HepG2 (cell line): ENCODE measurements around the gene DLEC1. TPM values are rescaled to one million over a fixed set of nuclear protein-coding genes. Genes with fewer than 3 reads are reported as not detected.

Experiments used
- AHR ChIP-seq: IDR thresholded peaks from 2 replicates; pipeline ENCODE4 v1.6.1; 2018; ENCODE audit warnings: missing genetic modification reagents, missing compliant biosample characterization
- CENPX ChIP-seq: sonication (generic); formaldehyde crosslinking; IDR thresholded peaks from 2 replicates; pipeline ENCODE4 v1.9.0; 2021; ENCODE audit warnings: mild to moderate bottlenecking, missing genetic modification reagents, moderate library complexity
- DMAP1 ChIP-seq: IDR thresholded peaks from 2 replicates; pipeline ENCODE4 v1.6.1; 2016
- GRHL1 ChIP-seq: sonication (generic); formaldehyde crosslinking; conservative IDR thresholded peaks from 2 replicates; pipeline ENCODE4 v1.8.0; 2022; ENCODE audit warnings: missing genetic modification reagents
- GZF1 ChIP-seq: sonication (generic); formaldehyde crosslinking; IDR thresholded peaks from 2 replicates; pipeline ENCODE4 v1.5.1; 2020; ENCODE audit warnings: mild to moderate bottlenecking, missing genetic modification reagents
- JARID2 ChIP-seq: sonication (generic); formaldehyde crosslinking; IDR thresholded peaks from 2 replicates; pipeline ENCODE4 v1.8.1; 2023; ENCODE audit warnings: missing genetic modification reagents, inconsistent platforms; ENCODE audit not compliant: insufficient replicate concordance
- KDM4B ChIP-seq: sonication (generic); formaldehyde crosslinking; IDR thresholded peaks from 2 replicates; pipeline ENCODE4 v1.4.0; 2020; ENCODE audit warnings: missing genetic modification reagents
- LCORL ChIP-seq, 2 experiments: fragments of 450-650 bp in 1 of 2; sonication (generic) in 1 of 2; formaldehyde crosslinking in 1 of 2; IDR thresholded peaks; 2 replicates each; pipeline versions ENCODE4 v1.5.0 to v1.6.1; 2017 to 2020; ENCODE audit warnings: antibody characterized with exemption in 1 of 2, missing genetic modification reagents in 1 of 2
- MATR3 ChIP-seq: sonication (generic); formaldehyde crosslinking; IDR thresholded peaks from 2 replicates; pipeline ENCODE4 v1.4.0; 2020; ENCODE audit warnings: missing genetic modification reagents
- MXD1 ChIP-seq: sonication (generic); formaldehyde crosslinking; IDR thresholded peaks from 2 replicates; pipeline ENCODE4 v1.4.0; 2020; ENCODE audit warnings: mild to moderate bottlenecking, missing genetic modification reagents
- NCOA1 ChIP-seq: sonication (generic); formaldehyde crosslinking; IDR thresholded peaks from 2 replicates; pipeline ENCODE4 v1.9.0; 2021; ENCODE audit warnings: missing genetic modification reagents
- NFYC ChIP-seq: IDR thresholded peaks from 2 replicates; pipeline ENCODE4 v1.6.1; 2016; ENCODE audit warnings: missing genetic modification reagents, missing compliant biosample characterization
- SP2 ChIP-seq: sonication (generic); formaldehyde crosslinking; IDR thresholded peaks from 2 replicates; pipeline ENCODE4 v1.5.1; 2020; ENCODE audit warnings: mild to moderate bottlenecking, missing genetic modification reagents
- YY1 ChIP-seq: IDR thresholded peaks from 2 replicates; pipeline ENCODE4 v1.6.1; 2011; ENCODE audit warnings: low read length, low read depth, moderate library complexity, mild to moderate bottlenecking; ENCODE audit not compliant: insufficient read depth, insufficient replicate concordance
- ZBTB3 ChIP-seq: sonication (generic); formaldehyde crosslinking; IDR thresholded peaks from 2 replicates; pipeline ENCODE4 v1.4.0; 2020; ENCODE audit warnings: low read depth, mild to moderate bottlenecking, moderate library complexity, missing genetic modification reagents, borderline replicate concordance
- ZBTB44 ChIP-seq: sonication (generic); formaldehyde crosslinking; IDR thresholded peaks from 2 replicates; pipeline ENCODE4 v1.4.0; 2020; ENCODE audit warnings: missing genetic modification reagents
- ZBTB7A ChIP-seq: sonication (generic); formaldehyde crosslinking; IDR thresholded peaks from 2 replicates; pipeline ENCODE4 v1.8.0; 2022; ENCODE audit warnings: mild to moderate bottlenecking, missing genetic modification reagents
- ZNF20 ChIP-seq: sonication (generic); formaldehyde crosslinking; IDR thresholded peaks from 2 replicates; pipeline ENCODE4 v1.4.0; 2020; ENCODE audit warnings: mild to moderate bottlenecking, moderate library complexity, missing genetic modification reagents
- ZNF224 ChIP-seq: sonication (generic); formaldehyde crosslinking; IDR thresholded peaks from 2 replicates; pipeline ENCODE4 v1.5.0; 2020; ENCODE audit warnings: mild to moderate bottlenecking, missing genetic modification reagents
- ZNF292 ChIP-seq: sonication (generic); formaldehyde crosslinking; IDR thresholded peaks from 2 replicates; pipeline ENCODE4 v1.8.1; 2022; ENCODE audit warnings: mild to moderate bottlenecking, low read depth, missing genetic modification reagents, borderline replicate concordance
- ZNF441 ChIP-seq: sonication (generic); formaldehyde crosslinking; IDR thresholded peaks from 2 replicates; pipeline ENCODE4 v1.7.0; 2021; ENCODE audit warnings: missing genetic modification reagents, borderline replicate concordance
- ZNF484 ChIP-seq: sonication (generic); formaldehyde crosslinking; IDR thresholded peaks from 2 replicates; pipeline ENCODE4 v1.5.1; 2020; ENCODE audit warnings: mild to moderate bottlenecking, low read depth, missing genetic modification reagents, borderline replicate concordance
- ZNF710 ChIP-seq: sonication (generic); formaldehyde crosslinking; IDR thresholded peaks from 2 replicates; pipeline ENCODE4 v1.5.0; 2020; ENCODE audit warnings: mild to moderate bottlenecking, missing genetic modification reagents, borderline replicate concordance
- ZNF777 ChIP-seq: sonication (generic); formaldehyde crosslinking; IDR thresholded peaks from 2 replicates; pipeline ENCODE4 v1.4.0; 2020; ENCODE audit warnings: missing genetic modification reagents
- ZSCAN20 ChIP-seq: sonication (generic); formaldehyde crosslinking; IDR thresholded peaks from 2 replicates; pipeline ENCODE4 v1.4.0; 2020; ENCODE audit warnings: missing genetic modification reagents, mild to moderate bottlenecking, borderline replicate concordance
- polyA plus RNA-seq, 8 experiments: library from polyadenylated mRNA; depleted of rRNA in 3 of 8; stranded (reverse) in 7 of 8; unstranded in 1 of 8; fragments of >200 nt; fragmentation: Illumina TruSeq in 4 of 8; extraction: Trizol in 4 of 8; gene quantifications; 2 replicates each; pipeline versions ENCODE4 v1.2.1 to v1.2.3, GENCODE V29; 2011 to 2016; ENCODE audit warnings: low read depth in 4 of 8, missing spikeins in 1 of 8, mixed read lengths in 1 of 8; ENCODE audit not compliant: insufficient read depth in 1 of 8
- total RNA-seq, 5 experiments: library from RNA; depleted of rRNA; stranded (reverse); fragments of >200 nt; fragmentation: Illumina TruSeq; extraction: Trizol; gene quantifications; 2 replicates each; pipeline ENCODE4 v1.2.3, GENCODE V29; 2016; ENCODE audit warnings: low read depth in 1 of 5

Gene DLEC1
- total and polyA plus RNA-seq, 2 of the 13 experiments (the other 11 are each of a cell fraction or from before 2014, with no cell fraction given): 0.09 TPM; not detected in 1

- TF ChIP-seq GZF1 (CRISPR knock-in tag) (no peak), NFYC (CRISPR knock-in tag) (no peak), ZBTB44 (CRISPR knock-in tag) (no peak), MXD1 (CRISPR knock-in tag) (no peak), KDM4B (CRISPR knock-in tag) (no peak), ZBTB7A (CRISPR knock-in tag) (no peak), NCOA1 (CRISPR knock-in tag) (no peak), ZNF224 (CRISPR knock-in tag) (no peak), SP2 (CRISPR knock-in tag) (no peak), ZNF292 (CRISPR knock-in tag) (0 out of 2 replicates have a peak, but pooled peaks have one; percentile 58), ZNF20 (CRISPR knock-in tag) (0 out of 2 replicates have a peak, but pooled peaks have one; percentile 48), YY1 (no peak), JARID2 (CRISPR knock-in tag) (no peak), AHR (CRISPR knock-in tag) (no peak), ZBTB3 (no peak), CENPX (CRISPR knock-in tag) (no peak), LCORL (IDR thresholded peaks at IDR 0.05) (no peak), LCORL (CRISPR knock-in tag; IDR thresholded peaks at IDR 0.05) (no peak), ZNF441 (CRISPR knock-in tag) (no peak), GRHL1 (no peak), MATR3 (CRISPR knock-in tag) (no peak), DMAP1 (CRISPR knock-in tag) (no peak), ZNF484 (CRISPR knock-in tag) (no peak), ZSCAN20 (no peak), ZNF710 (CRISPR knock-in tag) (no peak), ZNF777 (CRISPR knock-in tag) (no peak)
Observed at GRCh38 chr3:38164643-38164951, 125.6 kb downstream of the DLEC1 start (continued).
